Cardiac septum (tissue), 1 donor: ENCODE data around the gene PRKN. TPM values are rescaled to one million over a fixed set of nuclear protein-coding genes. Genes with fewer than 3 reads are reported as not detected.

Experiments
- DNase-seq: peaks from one replicate; pipeline ENCODE4 v3.0.0-alpha.2; 2020; ENCODE audit warnings: low spot score
- intact Hi-C: fragments of 100-400 bp; cut with DNase I; formaldehyde crosslinking; loops from one replicate; pipeline ENCODE4 v1.14.0; 2022
- total RNA-seq: library from RNA; stranded (reverse); fragmentation: NEBNext Ultra II Directional; extraction: Animal tissue kit (Norgen Biotek cat#: 25700); gene quantifications from one replicate; pipeline ENCODE4 v1.2.1, GENCODE V29; 2021
- donor health status: DM: no; HTN: no; CAD: no.

PRKN gene
- total RNA-seq, 1 donor from 2014 or later, result 23.2 TPM

DNA sequence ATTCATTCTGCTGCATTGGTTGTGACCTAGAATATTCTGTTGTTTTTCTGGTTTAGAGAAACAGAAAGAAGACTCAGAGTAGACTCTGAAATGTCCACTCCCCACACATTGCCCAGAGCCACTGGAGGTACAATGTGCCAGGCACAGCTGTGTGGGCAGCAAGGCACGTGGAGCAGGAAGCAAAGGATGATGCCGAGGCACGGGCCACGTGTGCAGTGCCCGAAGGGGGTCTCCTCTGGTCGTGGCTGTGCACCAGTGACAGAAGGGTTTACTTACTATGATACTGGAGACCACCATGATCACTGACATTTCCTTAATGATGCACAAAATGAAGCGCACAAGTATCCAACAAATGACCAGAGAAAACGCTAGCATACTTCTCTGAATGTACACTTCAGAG is 488.9 kb downstream of the PRKN start:
- no peak for DNase-seq
- intact Hi-C loops, result no loop called here

DNA sequence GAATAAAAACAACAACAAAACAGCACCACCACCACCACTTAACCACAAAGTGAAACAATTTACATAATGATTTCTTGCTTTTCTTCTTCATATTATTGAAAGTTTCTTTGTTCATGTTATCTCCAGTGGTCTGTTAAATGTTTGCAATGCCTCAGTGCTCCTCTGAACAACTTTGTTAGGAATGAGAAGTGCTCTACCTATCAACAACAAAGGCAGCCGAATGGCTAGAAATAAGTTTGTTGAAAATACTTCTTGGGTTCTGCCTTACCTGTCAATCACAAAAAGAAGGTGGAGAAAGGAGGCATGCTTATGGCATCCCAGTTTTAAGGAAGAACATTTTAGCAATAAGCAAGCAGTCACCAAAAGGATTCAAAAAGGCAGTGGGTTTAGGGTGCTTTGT is 490.2 kb downstream of the PRKN start:
- no peak for DNase-seq
- intact Hi-C loops, result no loop called here

DNA sequence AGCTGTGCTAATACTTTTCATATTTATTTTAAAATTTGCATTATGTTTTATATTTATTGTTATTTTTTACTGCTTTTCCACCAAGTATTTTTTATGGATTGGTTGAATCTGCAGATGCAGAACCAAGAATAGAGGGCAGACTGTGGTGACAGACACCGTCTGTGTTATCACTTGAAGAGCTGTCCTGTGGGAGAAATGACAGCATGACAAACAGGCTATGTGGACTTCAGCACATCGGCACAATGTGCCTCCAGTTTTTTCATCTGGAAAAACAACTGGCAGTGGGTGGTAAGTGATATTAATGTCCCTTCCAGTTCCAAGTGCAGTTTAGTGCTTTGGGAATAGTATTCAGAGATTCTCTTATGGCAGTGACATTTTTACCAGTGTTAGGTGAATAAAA is 492.9 kb downstream of the PRKN start:
- no peak for DNase-seq
- intact Hi-C loops, result loop anchor here (5.0 kb wide), 1 partner anchor 47 kb away; no protein-coding TSS in a partner anchor

DNA sequence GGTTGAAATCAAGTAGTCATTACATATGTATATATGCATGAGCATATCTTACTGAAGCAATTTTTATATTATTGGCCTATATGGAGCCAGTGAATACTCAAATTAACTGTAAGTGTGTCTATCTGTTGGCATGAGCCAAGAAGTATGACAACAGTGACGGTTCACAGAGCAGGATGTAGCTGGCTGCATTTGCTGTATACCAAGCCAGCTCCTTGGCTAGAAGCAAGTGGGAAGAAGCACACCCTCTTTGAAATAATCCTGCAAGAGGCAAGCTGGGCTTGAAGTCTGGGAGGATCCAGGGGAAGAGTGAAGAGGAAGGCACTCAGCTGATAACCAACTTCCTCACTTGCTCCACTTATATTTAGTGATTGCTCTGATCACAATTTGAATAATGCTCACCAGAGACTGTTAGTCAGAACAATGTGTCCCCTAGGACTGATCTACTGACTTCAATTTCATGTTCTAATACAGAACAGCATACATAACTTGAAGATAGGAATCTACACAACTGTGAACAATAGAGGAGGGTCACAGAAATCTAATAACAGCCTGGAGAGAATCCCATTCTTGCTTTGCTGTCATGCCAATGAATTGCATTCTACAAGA is 497.3 kb downstream of the PRKN start:
- no peak for DNase-seq

DNA sequence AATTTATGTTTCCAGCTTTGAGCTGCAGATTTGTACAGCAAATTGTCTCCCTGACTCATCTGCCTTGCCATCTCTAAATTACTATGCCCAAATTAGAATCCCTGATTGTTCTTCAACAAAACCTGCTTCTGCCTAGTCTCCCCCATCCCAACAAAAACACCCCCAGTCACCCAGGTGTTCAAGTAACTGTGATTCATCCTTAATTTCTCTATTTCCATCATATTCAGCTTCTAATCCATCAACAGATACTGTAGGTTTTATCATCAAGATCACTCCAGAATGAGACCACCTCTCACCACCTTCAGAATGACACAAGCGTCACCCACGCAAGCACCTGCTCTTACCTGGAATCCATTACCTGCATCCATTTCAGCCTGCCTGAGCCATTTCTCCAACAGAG is 498.5 kb downstream of the PRKN start:
- intact Hi-C loops, result no loop called here
- no peak for DNase-seq

More for the DNA sequence above, 497.3 kb downstream of the PRKN start:
- intact Hi-C loops, result loop anchor here (5.0 kb wide), 1 partner anchor 43 kb away; no protein-coding TSS in a partner anchor

DNA sequence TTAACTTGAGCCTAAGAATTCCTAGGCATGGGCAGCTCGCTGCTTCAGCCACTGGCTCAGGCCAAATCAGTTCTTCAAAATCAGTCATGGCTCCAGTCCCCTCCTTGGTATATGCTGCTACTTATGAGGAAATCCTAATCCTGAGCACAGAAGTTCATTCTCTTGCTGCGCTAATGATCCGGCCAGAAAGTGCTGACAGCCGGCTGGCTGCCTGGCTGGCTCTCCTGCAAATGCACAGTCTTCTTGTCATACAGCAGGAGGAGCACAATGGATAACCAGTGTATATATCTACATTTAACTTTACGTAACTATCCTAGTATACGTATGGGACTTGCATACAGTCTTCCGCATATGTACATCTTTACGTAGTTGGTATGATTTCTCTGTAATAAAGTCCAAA is 500.8 kb downstream of the PRKN start:
- no peak for DNase-seq
- intact Hi-C loops, result no loop called here

DNA sequence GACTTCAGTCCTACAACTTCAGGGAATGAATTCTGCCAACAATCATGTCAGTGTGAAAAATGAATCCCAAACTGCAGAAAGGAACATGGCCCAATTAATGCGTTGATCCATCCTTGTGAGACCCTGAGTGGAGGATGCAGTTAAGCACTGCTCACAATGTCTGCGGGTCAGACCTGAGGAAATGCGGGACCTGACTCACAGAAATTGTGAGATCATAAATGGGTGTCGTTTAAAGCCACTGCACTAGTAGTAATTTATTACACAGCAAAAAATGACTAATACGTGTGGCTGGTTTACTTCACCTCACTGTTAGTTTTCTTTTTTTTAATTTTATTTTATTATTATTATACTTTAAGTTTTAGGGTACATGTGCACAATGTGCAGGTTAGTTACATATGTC is 505.0 kb downstream of the PRKN start:
- DNase-seq, result no peak
- intact Hi-C loops, result no loop called here

DNA sequence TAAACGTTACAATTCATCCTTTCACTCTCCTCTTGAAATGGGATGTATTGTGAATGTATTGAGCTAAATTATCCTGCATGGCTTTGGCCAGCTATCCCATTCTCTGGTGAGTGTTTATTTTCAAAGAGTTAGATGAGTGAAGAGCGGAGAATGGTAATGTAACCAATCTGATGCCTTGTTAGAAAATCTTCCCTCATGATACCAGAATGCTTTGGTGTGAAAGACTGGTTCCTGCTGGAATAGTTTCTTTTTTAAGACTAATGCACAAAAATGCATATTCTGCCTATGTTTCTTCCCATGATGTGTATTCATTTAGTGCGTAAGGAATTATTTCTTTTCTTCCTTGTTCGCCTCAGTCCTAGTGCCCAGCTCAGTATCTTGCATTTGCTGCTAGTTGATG is 506.7 kb downstream of the PRKN start:
- intact Hi-C loops, result no loop called here
- no peak for DNase-seq

DNA sequence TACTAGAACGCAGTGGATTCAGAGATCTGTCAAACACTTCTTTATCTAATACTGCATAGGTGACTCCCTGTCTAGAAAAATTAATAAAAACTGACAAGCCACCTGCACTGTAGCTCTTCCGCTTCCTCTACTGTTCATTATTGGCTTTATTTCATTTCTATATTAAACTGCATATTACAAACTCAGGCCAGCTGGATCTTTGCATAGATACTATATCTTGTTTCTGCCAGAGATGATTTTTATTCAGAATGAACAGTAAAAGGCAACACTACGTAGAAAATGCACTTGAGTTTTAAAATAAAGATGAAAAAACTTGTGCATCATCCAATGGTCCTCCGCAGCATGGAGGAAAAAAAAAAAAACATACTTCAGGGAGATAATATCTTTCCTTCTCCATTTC is 508.3 kb downstream of the PRKN start:
- no peak for DNase-seq
- intact Hi-C loops, result no loop called here

DNA sequence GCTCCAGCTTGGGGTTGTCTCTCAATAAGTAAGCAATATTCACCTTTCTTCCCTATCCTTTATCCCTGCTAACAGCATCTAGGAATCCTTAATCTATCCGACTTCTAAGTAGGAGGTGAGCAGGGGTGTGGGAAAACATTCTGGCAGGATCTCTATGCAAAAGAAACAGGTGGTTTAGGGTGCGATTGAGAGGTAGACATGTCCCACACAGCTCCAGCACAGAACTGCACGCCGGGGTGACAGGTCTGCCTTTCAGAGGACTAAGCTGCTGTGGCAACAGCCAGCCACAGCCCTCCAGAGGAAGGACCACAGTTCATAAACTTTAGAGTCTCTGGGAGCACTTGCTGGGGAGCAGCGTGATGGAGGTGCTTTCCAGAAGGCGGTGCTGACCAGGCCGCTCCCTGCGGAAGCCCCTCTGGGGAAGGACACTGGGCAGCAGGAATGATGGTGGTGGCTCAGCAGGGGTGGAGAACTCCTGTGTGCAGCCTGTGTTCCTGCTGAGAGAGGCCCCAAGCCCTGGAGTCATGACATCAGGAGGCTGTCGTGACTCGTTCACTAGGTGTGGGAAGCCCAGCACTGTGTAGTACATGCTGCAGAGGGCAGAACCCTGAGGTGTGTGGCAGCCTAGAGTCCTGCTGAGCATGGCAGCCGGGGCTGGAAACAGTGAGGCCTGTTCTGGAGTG is 509.6 kb downstream of the PRKN start:
- intact Hi-C loops, result no loop called here

DNA sequence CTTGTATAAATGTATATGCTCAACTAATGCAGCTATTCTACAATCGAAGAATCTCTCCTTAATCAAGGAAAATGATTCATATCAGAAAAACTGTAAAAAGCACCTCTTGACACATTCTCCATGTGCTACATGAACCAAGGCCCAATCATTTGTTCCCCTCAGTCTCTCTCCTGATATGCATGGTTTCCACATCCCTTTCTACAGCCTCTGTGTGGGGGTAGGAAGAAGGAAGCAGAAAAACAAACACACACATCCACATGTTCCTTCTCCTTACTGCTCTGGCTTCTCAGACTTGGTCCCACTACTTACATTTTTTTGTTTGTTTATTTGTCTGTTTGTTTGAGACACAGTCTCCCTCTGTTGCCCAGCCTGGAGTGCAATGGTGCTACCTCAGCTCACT is 510.5 kb downstream of the PRKN start:
- DNase-seq, result no peak
- intact Hi-C loops, result no loop called here

More for the DNA sequence above, 509.6 kb downstream of the PRKN start:
- DNase-seq, result no peak

DNA sequence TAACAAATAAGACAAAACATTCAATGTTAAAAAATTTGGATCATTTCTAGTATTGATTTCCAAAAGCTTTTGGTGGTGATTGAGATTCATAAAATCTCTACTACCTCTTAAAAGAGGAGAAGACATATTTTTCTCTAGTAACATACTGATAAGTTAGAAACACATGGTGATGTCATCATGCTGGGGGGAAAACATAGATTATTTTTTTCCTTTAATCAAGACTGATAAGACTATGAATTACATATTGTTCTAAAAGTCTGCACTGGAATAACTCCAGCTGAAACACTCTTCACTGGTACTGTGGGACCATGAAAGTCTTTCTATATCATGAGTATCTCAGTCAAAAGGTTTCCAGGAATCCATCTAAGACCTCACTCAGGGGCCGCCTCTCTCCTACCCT is 515.8 kb downstream of the PRKN start:
- DNase-seq, result no peak
- intact Hi-C loops, result no loop called here

DNA sequence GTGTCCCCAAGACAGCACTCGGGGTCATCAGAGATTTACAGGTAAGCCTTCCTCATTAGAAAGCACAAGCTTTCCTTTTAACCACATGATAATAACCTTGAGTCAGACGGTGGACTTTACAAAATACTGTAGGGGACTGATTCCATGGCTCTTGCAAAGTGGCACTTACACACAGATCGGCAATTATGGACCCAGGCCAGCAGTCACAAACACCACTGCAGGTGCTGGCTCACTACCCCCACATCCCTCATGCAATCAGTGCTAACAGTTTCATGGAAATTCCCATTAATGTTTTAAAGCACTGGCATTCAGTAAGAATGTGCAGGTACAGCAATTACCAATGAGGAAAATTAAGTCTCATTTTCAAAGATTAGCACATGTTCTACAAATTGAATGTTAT is 516.5 kb downstream of the PRKN start:
- no peak for DNase-seq
- intact Hi-C loops, result no loop called here

DNA sequence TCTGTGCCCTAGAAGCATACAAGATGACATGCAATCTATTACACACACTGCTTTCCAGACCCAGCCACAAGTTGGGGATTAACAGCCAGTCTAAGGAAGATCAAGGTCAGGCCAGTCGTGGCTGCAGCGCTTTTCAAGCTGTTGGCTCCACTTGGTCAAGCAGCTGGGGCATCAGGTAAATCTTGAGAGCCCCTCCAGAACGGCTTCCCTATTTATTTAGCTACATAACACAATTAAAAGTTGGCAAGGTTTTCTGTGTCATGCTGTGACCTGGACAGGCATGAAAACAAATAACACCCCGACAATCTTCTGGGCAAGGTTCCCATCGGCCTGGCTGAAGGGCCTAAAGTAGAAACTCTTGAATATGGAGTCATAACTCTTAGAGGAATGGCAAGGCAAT is 524.3 kb downstream of the PRKN start:
- intact Hi-C loops, result no loop called here
- DNase-seq, result no peak

DNA sequence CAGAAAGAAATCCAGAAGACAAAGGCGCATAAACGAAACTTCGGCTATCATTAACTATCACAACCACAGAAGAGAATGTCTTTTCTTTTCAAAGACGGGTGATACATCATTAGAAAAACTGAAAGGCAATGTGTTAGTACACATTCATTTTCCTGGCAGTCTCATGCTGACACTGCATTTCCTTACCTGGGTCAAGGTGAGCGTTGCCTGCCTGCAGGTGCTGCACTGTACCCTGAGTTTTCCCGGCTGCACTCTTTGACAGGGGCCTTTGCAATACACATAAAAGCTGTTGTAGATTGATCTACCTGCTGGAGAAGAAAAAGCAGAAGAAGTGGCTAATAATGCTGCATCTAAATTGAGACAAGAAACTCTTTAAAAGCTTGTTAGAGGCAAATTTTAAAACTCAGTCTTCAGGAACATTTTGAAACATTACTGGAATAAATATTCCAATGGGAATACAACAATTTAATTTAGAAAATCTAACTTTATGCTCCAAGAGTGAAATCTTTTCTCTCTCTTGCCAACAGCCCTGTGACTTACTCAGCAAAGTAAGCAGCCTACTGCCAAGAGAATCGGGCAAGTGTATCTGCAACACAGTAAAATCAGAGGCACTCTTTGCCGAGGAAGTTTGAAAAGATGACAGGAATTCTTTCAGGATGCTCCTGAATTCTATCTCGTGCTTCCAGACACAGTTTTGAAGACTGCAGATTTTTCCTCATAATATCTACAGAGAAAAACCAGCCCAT is 526.4 kb downstream of the PRKN start:
- intact Hi-C loops, result no loop called here
- DNase-seq, result no peak

DNA sequence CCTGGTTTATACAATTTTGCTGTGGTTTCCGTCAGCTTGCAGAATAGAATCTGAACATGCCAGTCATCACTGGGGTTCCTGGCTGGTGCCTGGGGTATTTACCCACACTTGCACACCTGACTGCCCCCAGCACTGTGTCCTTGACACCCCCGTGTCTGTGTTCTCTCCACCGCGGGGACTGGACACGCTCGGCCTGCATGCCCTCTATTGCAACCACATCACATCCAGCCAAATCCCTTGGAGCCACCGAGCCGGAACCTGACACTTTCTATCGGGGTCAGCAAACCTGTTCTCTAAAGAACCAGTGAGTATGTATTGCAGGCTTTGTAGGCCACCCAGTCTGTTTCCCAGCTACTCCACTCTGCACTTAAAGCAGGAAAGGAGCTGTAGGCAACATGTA is 527.5 kb downstream of the PRKN start:
- intact Hi-C loops, result no loop called here
- no peak for DNase-seq

DNA sequence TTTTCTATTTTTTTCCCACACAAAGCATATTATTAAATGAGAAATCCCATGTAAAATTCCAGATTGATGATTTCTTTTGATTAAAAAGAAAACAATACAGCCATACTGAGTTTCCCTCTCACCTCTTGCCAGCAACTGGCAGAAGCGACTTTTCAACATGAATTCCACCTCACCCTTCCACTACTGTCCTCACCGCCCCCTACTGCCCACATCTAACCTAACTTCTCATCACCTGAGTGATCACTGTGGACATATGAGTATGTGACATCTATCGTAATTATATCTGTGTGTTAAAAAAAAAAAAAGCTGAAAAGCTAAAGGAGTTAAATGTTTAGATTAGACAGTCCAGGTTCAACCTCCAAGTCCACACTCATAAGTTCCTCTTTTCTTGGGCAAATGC is 528.6 kb downstream of the PRKN start:
- DNase-seq, result no peak
- intact Hi-C loops, result no loop called here

DNA sequence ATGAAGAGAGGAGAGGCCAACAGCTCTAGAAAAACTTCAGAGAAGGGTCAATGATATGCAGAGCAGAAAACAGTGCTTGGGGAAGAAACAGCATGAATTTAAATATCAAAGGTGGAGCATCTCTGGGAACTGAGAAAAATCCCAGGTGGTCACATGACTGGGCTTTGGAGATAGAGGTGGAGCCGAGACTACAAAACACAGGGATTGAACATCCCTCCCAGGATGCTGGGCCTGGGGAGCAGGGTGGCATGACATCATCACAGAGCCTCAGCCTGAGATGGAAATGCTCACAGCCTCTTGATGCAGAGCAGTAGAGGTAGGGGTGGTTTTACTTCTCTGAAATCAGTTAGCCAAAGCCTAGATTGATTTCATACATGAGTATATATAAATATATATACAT is 529.5 kb downstream of the PRKN start:
- intact Hi-C loops, result no loop called here
- no peak for DNase-seq

DNA sequence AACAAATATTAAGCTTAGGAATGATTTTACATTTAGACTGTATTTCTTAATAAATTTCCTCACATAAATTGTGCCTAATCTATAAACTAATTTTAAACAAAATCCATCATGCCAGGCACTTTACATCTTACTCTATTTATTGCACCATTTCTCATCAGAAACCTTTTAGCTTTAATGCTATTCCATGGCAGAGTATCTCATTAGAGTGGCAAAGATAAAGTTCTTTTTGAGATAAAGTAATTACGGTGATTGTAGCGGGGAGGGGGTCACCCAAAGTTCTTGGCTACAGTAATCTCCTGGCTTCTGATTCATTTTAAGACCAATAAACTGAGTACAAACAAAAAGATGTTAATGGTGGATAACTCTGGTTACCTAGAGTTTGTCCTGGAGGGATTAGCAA is 532.1 kb downstream of the PRKN start:
- intact Hi-C loops, result no loop called here
- DNase-seq, result no peak

DNA sequence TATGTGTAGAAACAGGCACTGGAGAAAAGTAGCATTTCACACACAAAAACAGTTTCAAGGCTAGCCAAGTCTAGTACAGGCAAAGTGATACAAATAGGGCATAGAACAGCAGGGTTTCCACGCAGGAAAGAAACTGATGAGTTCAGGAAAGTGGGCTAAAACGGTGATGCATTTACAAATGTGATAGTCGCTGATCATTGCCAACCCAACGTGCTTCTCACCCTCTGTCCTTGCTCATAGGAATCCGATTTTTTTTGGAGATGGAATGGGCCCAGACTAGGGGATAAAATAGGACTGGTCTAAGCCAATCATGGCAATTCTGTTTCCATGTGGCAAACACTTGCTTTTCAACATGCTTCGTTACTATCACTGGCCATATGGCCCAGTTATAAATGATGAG is 536.6 kb downstream of the PRKN start:
- intact Hi-C loops, result no loop called here
- DNase-seq, result no peak
